HCT116 (cell line): Measurements from ENCODE around the gene PRND. TPM values are rescaled to one million over a fixed set of nuclear protein-coding genes. Genes with fewer than 3 reads are reported as not detected.

ENCODE experiments used
- ATAC-seq: fragments of 200-7000 bp; cut with Tn5 transposase; 2 replicates; pipeline ENCODE4 v1.9.1; 2020; ENCODE audit warnings: mild to moderate bottlenecking, moderate library complexity
- BruUV-seq: library from RNA; stranded (reverse); fragments of 400-500 nt; replicated peaks from 2 replicates; lab custom pipeline; 2021; lab: Mats Ljungman, UMichigan
- CTCF ChIA-PET: fragments of 300-600 bp; sonication (Branson Sonifier 250); formaldehyde crosslinking; loops from one replicate; lab custom pipeline; 2021; ENCODE audit warnings: antibody characterized with exemption; lab: Charles Lee
- POLR2A ChIA-PET: fragments of 300-600, 350-600 bp; sonication (Branson Sonifier 250); formaldehyde crosslinking; loops from one replicate; lab custom pipeline; 2021; ENCODE audit warnings: antibody characterized with exemption; lab: Charles Lee
- RAD21 ChIA-PET, 2 experiments: fragments of 300-600 bp; sonication (Branson Sonifier 250); formaldehyde crosslinking; loops; one replicate each; lab custom pipeline; 2023; ENCODE audit warnings: low total read pairs in 2 of 2; ENCODE audit not compliant: uncharacterized antibody in 2 of 2, unreplicated experiment in 2 of 2, low non-redundant PET in 1 of 2; lab: Charles Lee
- DNase-seq: peaks from one replicate; pipeline ENCODE4 v3.0.0-alpha.2; 2010; ENCODE audit warnings: low read depth, low spot score
- H2AFZ ChIP-seq: fragments of 200-600 bp; shearing (Covaris generic), sonication (generic); 2 replicates; pipeline ENCODE4 v1.6.1; 2017; ENCODE audit warnings: low read depth, mixed run types, mixed read lengths, antibody characterized with exemption, low read length; ENCODE audit not compliant: poor library complexity, severe bottlenecking
- H3K27ac ChIP-seq: 2 replicates; pipeline ENCODE4 v1.5.1; 2012; ENCODE audit warnings: low read depth, low read length
- H3K27me3 ChIP-seq: fragments of 200-600 bp; sonication (generic); 2 replicates; pipeline ENCODE4 v1.6.1; 2016; ENCODE audit warnings: mixed run types, low read length, mixed read lengths; ENCODE audit not compliant: insufficient read depth
- H3K36me3 ChIP-seq, 2 experiments: fragments of 200-500 bp in 1 of 2; fragments of 200-600 bp in 1 of 2; sonication (Bioruptor generic) in 1 of 2; sonication (generic) in 1 of 2; 2 replicates each; pipeline versions ENCODE4 v1.5.1 to v1.6.1; 2014 to 2016; ENCODE audit warnings: low read length in 2 of 2, inconsistent platforms in 1 of 2, mixed read lengths in 1 of 2, mixed run types in 1 of 2; ENCODE audit not compliant: insufficient read depth in 2 of 2, control insufficient read depth in 1 of 2
- H3K4me1 ChIP-seq, 2 experiments: fragments of 200-600 bp in 1 of 2; sonication (generic) in 1 of 2; 2 replicates each; pipeline versions ENCODE4 v1.5.1 to v1.6.1; 2012 to 2017; ENCODE audit warnings: low read length in 2 of 2, inconsistent platforms in 1 of 2, mild to moderate bottlenecking in 1 of 2, mixed read lengths in 1 of 2, mixed run types in 1 of 2, moderate library complexity in 1 of 2; ENCODE audit not compliant: insufficient read depth in 2 of 2, control insufficient read depth in 1 of 2
- H3K4me2 ChIP-seq: fragments of 200-600 bp; sonication (generic); 2 replicates; pipeline ENCODE4 v1.6.1; 2017; ENCODE audit warnings: mixed run types, low read length, mixed read lengths
- H3K4me3 ChIP-seq, 2 experiments: fragments of 200-600 bp in 1 of 2; sonication (generic) in 1 of 2; replicated peaks in 1 of 2; 2 replicates each; pipeline ENCODE4 v1.5.1; 2011 to 2016; ENCODE audit warnings: low read length in 2 of 2, control low read depth in 1 of 2, low read depth in 1 of 2, mild to moderate bottlenecking in 1 of 2, mixed read lengths in 1 of 2, mixed run types in 1 of 2
- H3K79me2 ChIP-seq: fragments of 200-600 bp; sonication (generic); 2 replicates; pipeline ENCODE4 v1.6.1; 2017; ENCODE audit warnings: mild to moderate bottlenecking, mixed run types, low read length, moderate library complexity, mixed read lengths; ENCODE audit not compliant: insufficient read depth
- H3K9ac ChIP-seq: fragments of 200-600 bp; sonication (generic); 2 replicates; pipeline ENCODE4 v1.6.1; 2016; ENCODE audit warnings: low read length, mixed read lengths
- H3K9me2 ChIP-seq: fragments of 200-600 bp; sonication (generic), shearing (Covaris generic); 2 replicates; pipeline ENCODE4 v1.6.1; 2017; ENCODE audit warnings: mixed run types, mild to moderate bottlenecking, moderate library complexity; ENCODE audit not compliant: insufficient read depth
- H3K9me3 ChIP-seq, 2 experiments: fragments of 200-500 bp in 1 of 2; fragments of 200-600 bp in 1 of 2; sonication (Bioruptor generic) in 1 of 2; sonication (generic) in 1 of 2; 2 replicates each; pipeline ENCODE4 v1.6.1; 2014 to 2017; ENCODE audit warnings: low read length in 2 of 2, mixed read lengths in 2 of 2, inconsistent platforms in 1 of 2, low read depth in 1 of 2, mild to moderate bottlenecking in 1 of 2, mixed run types in 1 of 2, moderate library complexity in 1 of 2; ENCODE audit not compliant: control insufficient read depth in 1 of 2, insufficient read depth in 1 of 2
- H4K20me1 ChIP-seq: fragments of 200-600 bp; sonication (generic), shearing (Covaris generic); 2 replicates; pipeline ENCODE4 v1.6.1; 2017; ENCODE audit warnings: mixed run types, mild to moderate bottlenecking, moderate library complexity; ENCODE audit not compliant: insufficient read depth
- CEBPB ChIP-seq: IDR thresholded peaks from 2 replicates; pipeline ENCODE4 v1.6.1; 2012; ENCODE audit warnings: low read depth
- EGR1 ChIP-seq: IDR thresholded peaks from 2 replicates; pipeline ENCODE4 v1.6.1; 2012; ENCODE audit warnings: low read depth
- POLR2AphosphoS5 ChIP-seq: IDR thresholded peaks from 2 replicates; pipeline ENCODE4 v1.6.1; 2011; ENCODE audit warnings: mild to moderate bottlenecking, low read depth, low read length, moderate library complexity
- SP1 ChIP-seq: IDR thresholded peaks from 2 replicates; pipeline ENCODE4 v1.6.1; 2012; ENCODE audit warnings: low read depth
- YY1 ChIP-seq: IDR thresholded peaks from 2 replicates; pipeline ENCODE4 v1.6.1; 2011; ENCODE audit warnings: low read length, low read depth, moderate library complexity, mild to moderate bottlenecking; ENCODE audit not compliant: insufficient replicate concordance; ENCODE audit errors: extremely low read depth
- ZFX ChIP-seq: fragments of 450-650 bp; IDR thresholded peaks from 2 replicates; pipeline ENCODE4 v1.6.1; 2017
- intact Hi-C: fragments of 100-400 bp; cut with micrococcal nuclease; formaldehyde crosslinking; loops from 2 replicates; pipeline ENCODE4 v1.10.0; 2022
- total RNA-seq: library from RNA; stranded (reverse); gene quantifications from one replicate; pipeline ENCODE4 v1.2.1, GENCODE V29; 2021; ENCODE audit not compliant: unreplicated experiment

The PRND gene
- total RNA-seq, 1 experiment from 2014 or later = not detected

- Histone ChIP-seq H4K20me1 (peaks cover 15% of the 10 kb centered on the region; the same call in 1 of the 2 replicates), H3K4me3 (no peak overlapping the region), H2AFZ (no peak overlapping the region), H3K4me2 (no peak overlapping the region), H3K9ac (no peak overlapping the region), H3K9me2 (no peaks in the 10 kb centered on the region), H3K9me3 (no peaks in the 10 kb centered on the region), H3K27me3 (no peaks in the 10 kb centered on the region), H3K36me3 (peaks cover 0 to 8% of the 10 kb centered on the region in 2 experiments; a peak in 1 of 4 replicates), H3K79me2 (peaks cover 71% of the 10 kb centered on the region), H3K27ac (no peak overlapping the region), H3K4me1 (peaks cover 28 to 34% of the 10 kb centered on the region in 2 experiments)
- DNase-seq (no peak), ATAC-seq (no peak)
- RAD21 ChIA-PET = interaction anchor here in 1 of 2 experiments (0.5 kb wide), 1 partner anchor 78 kb away, joined by 5 read pairs; no protein-coding TSS in a partner anchor
- TF ChIP-seq ZFX (no peak), POLR2AphosphoS5 (no peak), CEBPB (no peak), YY1 (no peak)
- intact Hi-C loops = no loop called here
- CTCF ChIA-PET = no interaction called here
- no TSS peak for BruUV-seq
- POLR2A ChIA-PET = no interaction called here
Measured at GRCh38 chr20:4689220-4689619, 32.5 kb upstream of the PRND start.

GRCh38 chr20:4691753-4692152, 30.0 kb upstream of the PRND start:
- intact Hi-C loops = no loop called here
- no peak overlapping the region for H3K9ac ChIP-seq
- H3K27me3 ChIP-seq = no peaks in the 10 kb centered on the region
- ChIA-PET CTCF (no interaction called here), POLR2A (interaction anchor here (0.8 kb wide), 1 partner anchor 9 kb away, joined by 3 read pairs; no protein-coding TSS in a partner anchor), RAD21 (no interaction called here)
- ATAC-seq (no peak), DNase-seq (no peak)
- H3K4me3 ChIP-seq = no peak overlapping the region
- H3K36me3 ChIP-seq = peaks cover 0 to 8% of the 10 kb centered on the region in 2 experiments; a peak in 1 of 4 replicates
- H2AFZ ChIP-seq = no peak overlapping the region
- H3K9me3 ChIP-seq = no peaks in the 10 kb centered on the region
- BruUV-seq = no TSS peak
- no peaks in the 10 kb centered on the region for H3K9me2 ChIP-seq
- H3K4me1 ChIP-seq = peaks cover 12 to 15% of the 10 kb centered on the region in 2 experiments
- TF ChIP-seq POLR2AphosphoS5 (no peak), EGR1 (no peak), SP1 (no peak)
- H3K79me2 ChIP-seq = peaks cover 97% of the 10 kb centered on the region
- no peak overlapping the region for H3K27ac ChIP-seq
- H4K20me1 ChIP-seq = peaks cover 20% of the 10 kb centered on the region; the same call in 1 of the 2 replicates
- no peak overlapping the region for H3K4me2 ChIP-seq
